PFSK-1 (cell line): ENCODE data around the gene GIMAP2.

Source experiments
- POLR2AphosphoS5 ChIP-seq: IDR thresholded peaks from 2 replicates; pipeline ENCODE4 v1.6.1; 2012; ENCODE audit warnings: low read depth, mild to moderate bottlenecking, control low read depth, low read length, moderate library complexity
- REST ChIP-seq, 2 experiments: IDR thresholded peaks; 2 replicates each; pipeline versions ENCODE4 v1.6.1 to v1.8.0; 2011 to 2012; ENCODE audit warnings: low read depth in 2 of 2, low read length in 2 of 2, control low read depth in 1 of 2, inconsistent platforms in 1 of 2, mild to moderate bottlenecking in 1 of 2, moderate library complexity in 1 of 2; ENCODE audit not compliant: insufficient read depth in 1 of 2
- TAF1 ChIP-seq: IDR thresholded peaks from 2 replicates; pipeline ENCODE4 v1.6.1; 2012; ENCODE audit warnings: low read length, control low read depth, borderline replicate concordance; ENCODE audit not compliant: insufficient read depth

DNA sequence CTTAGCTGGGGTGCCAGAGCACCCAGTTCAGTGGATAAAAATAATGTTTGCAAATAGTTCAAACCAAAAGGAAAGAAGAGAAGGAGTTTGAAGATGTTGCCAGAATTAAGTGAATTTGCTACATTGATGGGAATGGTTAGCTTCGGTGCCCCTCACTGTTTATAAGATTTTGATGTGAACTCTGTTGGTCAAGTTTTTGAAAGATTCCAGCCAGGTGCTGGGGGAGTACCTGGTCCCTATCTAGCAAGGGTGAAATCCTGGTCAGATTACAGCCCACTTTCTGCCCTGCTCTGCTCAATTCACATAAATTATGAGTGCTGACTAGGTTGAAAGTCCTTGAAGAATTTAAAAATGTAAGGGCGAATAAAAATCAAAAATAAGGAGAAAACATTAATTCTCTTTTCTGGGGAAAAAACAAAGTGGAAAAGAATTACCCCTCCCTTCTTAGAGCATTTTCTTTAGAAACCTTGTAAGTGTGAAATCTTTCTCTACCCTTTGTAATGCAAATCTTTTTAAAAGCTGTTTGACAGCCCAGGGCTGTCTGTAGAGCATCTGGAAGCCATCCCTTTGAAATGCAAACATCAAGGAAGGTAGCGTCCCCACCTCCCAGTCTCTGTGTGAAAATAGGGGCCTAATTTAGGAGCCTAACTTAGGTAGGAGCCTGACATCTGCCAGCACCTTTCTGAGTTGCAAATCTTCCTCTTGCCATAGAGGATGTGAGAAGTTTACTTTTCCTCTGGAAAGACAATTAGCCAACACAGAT, 50.3 kb downstream of the GIMAP2 start:
- TF ChIP-seq TAF1 (no peak), REST (IDR thresholded peaks at IDR 0.05; ENCODE audit: insufficient read depth in 1 of 2, low read depth in 2 of 2, low read length in 2 of 2) (no peak), POLR2AphosphoS5 (no peak)
